ENCODE data around the gene PAK1IP1.
"Not testable (repeated sequence)": the region's sequence is repeated elsewhere in the genome, so short reads cannot be mapped to it uniquely, and the experiment has no call there.

Gene PAK1IP1

GRCh38 chr6:10694302-10695085, at the start of gene PAK1IP1, which contains the start of gene C6orf52:
Gene PAK1IP1, plus strand, starts transcription at chr6:10694972. Its CDS starts 14 bp downstream, at chr6:10694986.
Gene C6orf52, minus strand, starts transcription at chr6:10694616. Its CDS starts 7,066 bp downstream, at chr6:10687550.
- peak; percentile 57 to 98 (median 88) for DNase-seq

GRCh38 chr6:10655508-10656055, 39.2 kb upstream of the PAK1IP1 start:
- no peak for DNase-seq

GRCh38 chr6:10658910-10659698, 35.7 kb upstream of the PAK1IP1 start:
- no peak for DNase-seq

- no peak for DNase-seq
Measured at GRCh38 chr6:10659699-10660348, 34.9 kb upstream of the PAK1IP1 start.

- not testable (repeated sequence) for DNase-seq
Measured at GRCh38 chr6:10660431-10661191, 34.2 kb upstream of the PAK1IP1 start.

- DNase-seq: no peak
Measured at GRCh38 chr6:10662207-10662606, 32.6 kb upstream of the PAK1IP1 start.

- DNase-seq: no peak
Measured at GRCh38 chr6:10662742-10663141, 32.0 kb upstream of the PAK1IP1 start.

- not testable (repeated sequence) for DNase-seq
Measured at GRCh38 chr6:10665595-10665994, 29.2 kb upstream of the PAK1IP1 start.

GRCh38 chr6:10668126-10668917, 26.4 kb upstream of the PAK1IP1 start:
- DNase-seq: no peak

GRCh38 chr6:10676403-10676802, 18.4 kb upstream of the PAK1IP1 start:
- no peak for DNase-seq

- no peak for DNase-seq
Measured at GRCh38 chr6:10678456-10678855, 16.3 kb upstream of the PAK1IP1 start.

- DNase-seq: no peak
Measured at GRCh38 chr6:10681795-10682194, 13.0 kb upstream of the PAK1IP1 start.

GRCh38 chr6:10682355-10682988, 12.3 kb upstream of the PAK1IP1 start:
- DNase-seq: no peak

GRCh38 chr6:10684618-10685017, 10.2 kb upstream of the PAK1IP1 start:
- no peak for DNase-seq

- no peak for DNase-seq
Measured at GRCh38 chr6:10685092-10685915, 9.5 kb upstream of the PAK1IP1 start.

GRCh38 chr6:10686901-10687300, 7.9 kb upstream of the PAK1IP1 start:
- no peak for DNase-seq

GRCh38 chr6:10687582-10687981, 7.2 kb upstream of the PAK1IP1 start:
- no peak for DNase-seq

- no peak for DNase-seq
Measured at GRCh38 chr6:10690651-10691445, 3.9 kb upstream of the PAK1IP1 start.
